Endometrial microvascular endothelial cells (primary cell): ENCODE data around the gene SYNE2. TPM values are rescaled to one million over a fixed set of nuclear protein-coding genes. Genes with fewer than 3 reads are reported as not detected.

Experiments used
- in situ Hi-C: cut with HindIII; loops from 2 replicates; pipeline ENCODE4 v1.10.0; 2017; ENCODE audit warnings: low sequenced_read_pairs, low pct_unique_long_range_greater_than_20kb; ENCODE audit errors: inconsistent ontology term
- total RNA-seq: library from RNA; depleted of rRNA; stranded (reverse); fragments of >200 nt; gene quantifications from one replicate; pipeline ENCODE4 v1.2.3, GENCODE V29; 2015; ENCODE audit errors: inconsistent ontology term

The SYNE2 gene
- total RNA-seq, 1 donor from 2014 or later = 24.9 TPM

GRCh38 chr14:64053694-64054669 is 201.2 kb downstream of the SYNE2 start:
- in situ Hi-C loops = no loop called here

DNA sequence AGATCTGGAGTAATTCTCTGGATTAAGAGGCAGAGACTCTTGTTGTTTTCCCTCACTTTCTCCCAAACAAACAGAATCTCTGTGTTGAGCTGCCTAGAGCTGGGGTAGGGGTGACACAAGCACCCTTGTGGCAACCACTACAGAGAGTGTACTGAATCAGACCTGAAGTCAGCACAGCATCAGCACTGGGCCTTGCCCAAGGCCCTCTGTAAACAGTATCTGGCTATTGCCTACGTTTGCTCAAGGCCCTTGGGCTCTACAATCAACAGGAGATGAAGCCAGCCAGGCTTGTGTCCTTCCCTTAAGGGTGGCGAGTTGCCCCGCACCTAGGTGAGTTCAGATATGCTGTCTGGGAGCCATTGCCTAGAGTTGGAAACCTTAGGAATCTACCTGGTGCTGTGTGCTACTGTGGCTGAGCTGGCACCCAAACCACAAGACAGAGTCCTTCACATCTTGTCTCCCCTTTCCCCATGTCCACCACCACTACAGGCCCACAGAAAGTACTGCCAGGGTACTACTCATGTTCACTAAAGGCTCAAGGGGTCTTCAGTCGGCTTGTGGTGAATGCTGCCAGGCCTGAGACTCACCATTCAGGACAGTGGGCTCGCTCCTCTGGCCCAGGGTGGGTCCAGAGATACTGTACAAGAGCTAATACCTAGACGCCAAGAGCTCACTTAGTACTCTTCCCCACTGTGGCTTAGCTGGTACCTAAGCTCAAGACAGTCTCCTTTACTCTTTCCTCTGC is 206.8 kb downstream of the SYNE2 start:
- in situ Hi-C loops = no loop called here

- in situ Hi-C loops = no loop called here
Measured at GRCh38 chr14:64060199-64060545, 207.4 kb downstream of the SYNE2 start.

DNA sequence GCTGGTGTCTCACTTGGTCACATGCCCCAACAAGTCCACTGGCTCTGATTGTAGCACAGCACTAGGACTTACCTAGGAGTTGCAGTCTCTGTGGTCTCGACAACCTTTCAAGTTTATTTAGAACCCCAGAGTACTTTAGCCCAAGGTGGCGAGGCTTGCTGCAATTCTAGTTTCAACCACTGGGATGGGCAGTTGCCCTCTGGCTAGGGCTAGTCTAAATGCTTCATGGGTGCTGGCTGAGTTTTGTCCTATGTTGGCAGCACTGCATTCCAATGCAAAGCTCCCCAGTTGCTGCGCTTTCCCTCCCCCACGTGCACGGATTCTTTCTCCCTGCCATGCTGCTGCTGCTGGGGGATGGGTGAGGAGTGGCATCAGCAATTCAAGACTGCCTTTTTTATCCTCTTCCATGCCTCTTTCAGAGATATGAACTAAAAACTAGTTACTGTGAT is 207.9 kb downstream of the SYNE2 start:
- in situ Hi-C loops = no loop called here

DNA sequence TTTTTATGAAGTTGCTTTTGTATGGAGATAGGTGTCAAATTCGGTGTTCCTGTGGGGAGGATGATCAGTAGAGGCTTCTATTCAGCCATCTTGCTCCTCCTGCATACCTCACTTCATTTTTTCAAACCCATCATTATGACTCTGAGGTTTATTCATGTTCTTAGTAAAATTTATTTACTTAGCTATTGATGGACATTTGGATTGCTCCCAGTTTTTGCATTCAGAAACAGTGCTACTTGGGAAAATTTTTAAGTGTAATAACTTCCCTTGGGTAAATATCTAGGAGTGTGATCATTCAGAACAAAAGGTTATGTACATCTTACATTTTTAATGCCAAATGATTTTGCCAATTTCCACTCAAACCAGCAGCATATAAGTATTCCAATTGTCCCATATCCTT is 208.3 kb downstream of the SYNE2 start:
- in situ Hi-C loops = no loop called here

DNA sequence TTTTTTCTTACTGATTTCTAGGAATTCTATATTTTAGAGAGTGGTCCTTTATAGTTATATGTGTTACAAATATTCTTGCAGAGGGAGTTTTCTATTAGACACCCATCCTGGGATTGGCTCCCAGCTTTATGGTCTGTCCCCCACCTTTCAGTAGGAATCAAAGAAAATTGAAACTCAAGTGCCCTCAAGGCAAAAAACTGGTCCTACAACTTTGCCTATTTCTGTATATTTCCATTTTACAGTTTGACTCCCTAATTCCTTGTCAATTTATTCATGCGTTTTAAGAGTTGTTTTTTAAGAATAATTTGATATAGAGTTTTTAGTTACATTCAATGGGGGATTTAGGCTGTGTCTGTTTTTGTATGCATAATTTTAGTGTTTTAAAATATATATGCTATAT is 208.9 kb downstream of the SYNE2 start:
- in situ Hi-C loops = no loop called here

DNA sequence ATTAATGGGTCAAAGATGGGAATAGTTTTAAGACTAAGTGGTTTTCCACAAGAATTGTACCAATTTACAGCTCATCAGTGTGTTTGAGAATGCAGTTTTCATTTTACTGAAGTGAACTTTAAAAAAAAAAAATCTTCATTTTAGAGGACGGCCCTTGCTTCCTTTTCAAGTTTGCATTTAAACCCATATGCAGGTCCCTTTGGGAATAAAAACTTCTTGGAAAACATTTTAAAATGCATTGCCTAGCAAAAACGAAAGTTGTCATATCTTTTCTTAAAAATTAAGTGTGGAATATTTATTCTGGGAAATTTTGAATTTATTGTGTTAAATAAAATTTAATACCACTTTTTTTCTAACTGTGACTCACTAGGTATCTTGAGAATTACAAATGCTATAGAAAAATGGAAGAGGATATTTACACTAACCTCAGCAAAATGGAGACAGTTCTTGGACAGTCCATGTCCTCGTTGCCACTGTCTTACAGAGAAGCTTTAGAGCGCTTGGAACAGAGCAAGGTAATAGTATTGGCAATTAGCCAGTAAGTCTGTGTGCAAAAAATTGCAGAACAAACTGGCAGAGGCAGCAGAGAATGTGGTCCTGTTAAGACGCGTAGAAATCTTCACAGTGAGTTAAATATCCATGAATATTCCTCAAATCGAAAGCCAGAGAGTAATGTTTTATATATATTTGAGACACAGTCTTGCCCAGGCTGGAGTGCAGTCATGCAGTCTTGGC is 209.7 kb downstream of the SYNE2 start:
- in situ Hi-C loops = no loop called here

DNA sequence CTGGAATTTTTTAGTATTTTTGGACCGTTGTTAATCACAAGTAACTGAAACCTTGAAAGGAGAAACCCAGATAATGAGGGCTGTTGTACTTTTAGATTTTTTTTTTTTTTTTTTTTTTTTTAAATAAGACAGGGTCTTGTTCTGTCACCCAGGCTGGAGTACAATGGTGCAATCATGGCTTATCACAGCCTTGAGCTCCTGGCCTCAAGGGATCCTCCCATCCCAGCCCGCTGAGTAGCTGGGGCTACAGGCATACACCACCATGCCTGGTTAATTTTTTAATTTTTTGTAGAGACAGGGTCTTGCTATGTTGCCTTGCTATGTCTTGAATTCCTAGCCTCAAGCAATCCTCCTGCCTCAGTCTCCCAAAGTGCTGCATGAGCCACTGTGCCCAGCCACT is 211.6 kb downstream of the SYNE2 start:
- in situ Hi-C loops = no loop called here

DNA sequence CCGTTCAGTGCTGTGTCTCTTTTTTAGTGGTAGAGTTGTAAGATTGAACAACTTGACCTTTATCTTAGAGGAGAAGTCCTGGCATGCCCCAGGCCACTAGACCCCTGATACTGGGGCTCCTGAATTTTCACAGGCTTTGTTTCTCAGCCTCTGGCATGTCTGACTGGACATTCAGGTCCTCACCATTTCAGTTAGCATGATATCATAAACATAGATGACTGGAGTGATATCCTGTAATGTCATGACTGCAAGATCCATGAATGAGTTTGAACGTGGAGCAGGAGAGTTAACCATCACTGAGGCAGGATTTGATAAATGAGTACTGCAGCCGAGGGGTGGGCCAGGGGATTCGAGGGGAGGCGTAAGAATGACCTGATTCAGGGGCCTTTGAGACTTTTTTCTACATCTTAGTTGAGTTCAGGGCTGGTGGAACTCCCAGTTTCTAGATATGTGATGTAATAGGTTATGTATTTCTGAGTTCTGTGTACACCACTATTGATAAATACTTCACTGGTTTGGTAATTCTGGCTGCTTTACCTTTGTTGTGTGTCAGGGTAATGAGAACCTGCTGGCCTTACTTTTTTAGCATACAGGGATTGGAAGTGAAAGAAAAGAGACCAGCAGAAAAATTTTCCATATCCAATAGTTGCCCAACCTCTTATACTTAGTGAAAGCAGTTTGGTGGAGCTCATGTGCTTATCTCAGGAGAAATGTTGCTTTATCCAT is 217.0 kb downstream of the SYNE2 start:
- in situ Hi-C loops = no loop called here

- in situ Hi-C loops = no loop called here
Measured at GRCh38 chr14:64074961-64075612, 222.3 kb downstream of the SYNE2 start.

- in situ Hi-C loops = no loop called here
Measured at GRCh38 chr14:64075613-64076005, 222.8 kb downstream of the SYNE2 start.

GRCh38 chr14:64080452-64080851 is 227.6 kb downstream of the SYNE2 start:
- in situ Hi-C loops = no loop called here

DNA sequence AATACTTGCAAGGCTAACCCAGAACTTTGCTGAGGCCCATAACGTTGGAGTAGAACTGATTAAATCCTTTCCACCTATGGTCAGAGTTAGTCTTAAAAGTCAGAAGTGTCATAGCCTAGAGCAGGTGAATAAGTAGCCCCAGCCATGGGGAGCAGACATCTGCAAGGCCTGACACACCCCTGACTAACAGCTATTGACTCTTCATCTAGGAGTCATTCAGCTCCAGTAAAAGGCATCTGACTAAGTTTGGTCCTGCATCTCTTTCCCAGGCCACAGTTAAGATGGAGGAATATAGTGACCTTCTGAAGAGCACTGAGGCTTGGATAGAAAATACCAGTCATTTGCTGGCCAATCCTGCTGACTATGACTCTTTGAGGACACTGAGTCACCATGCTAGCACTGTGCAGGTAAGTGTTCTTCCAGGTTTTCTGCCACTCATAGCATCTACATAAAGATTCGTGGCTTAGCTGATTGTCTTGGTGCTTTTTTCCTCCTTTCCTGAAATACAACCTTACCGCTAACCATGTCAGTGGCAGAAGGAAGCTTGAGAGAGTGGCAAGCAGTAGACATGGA is 228.5 kb downstream of the SYNE2 start:
- in situ Hi-C loops = no loop called here

- in situ Hi-C loops = no loop called here
Measured at GRCh38 chr14:64082837-64083236, 230.0 kb downstream of the SYNE2 start.

- in situ Hi-C loops = no loop called here
Measured at GRCh38 chr14:64088647-64088964, 235.8 kb downstream of the SYNE2 start.

GRCh38 chr14:64089920-64090319 is 237.1 kb downstream of the SYNE2 start:
- in situ Hi-C loops = no loop called here

DNA sequence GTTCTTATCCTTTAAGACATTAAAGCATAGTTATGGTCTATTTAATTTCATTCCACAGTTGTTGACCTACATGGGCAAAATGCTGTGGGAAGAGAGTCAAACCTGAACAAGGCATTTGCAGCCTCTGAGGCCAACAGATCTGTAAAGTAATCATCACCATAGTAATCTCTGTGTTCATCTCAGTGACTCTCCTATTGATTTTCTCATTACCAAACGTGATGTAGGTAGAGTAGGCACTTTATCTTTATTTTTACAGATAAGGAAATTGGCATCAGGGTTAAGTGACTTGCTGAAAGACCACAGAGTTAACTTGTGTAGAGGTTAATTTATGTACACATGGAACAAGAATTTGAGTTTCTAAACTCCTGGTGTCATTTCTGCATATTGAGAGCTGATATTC is 238.4 kb downstream of the SYNE2 start:
- in situ Hi-C loops = no loop called here

GRCh38 chr14:64092338-64092737 is 239.5 kb downstream of the SYNE2 start:
- in situ Hi-C loops = no loop called here
